Endometrial microvascular endothelial cells (primary cell): Measurements from ENCODE around the gene TRAF2. TPM values are rescaled to one million over a fixed set of nuclear protein-coding genes. Genes with fewer than 3 reads are reported as not detected.

ENCODE experiments used
- in situ Hi-C: cut with HindIII; loops from 2 replicates; pipeline ENCODE4 v1.10.0; 2017; ENCODE audit warnings: low sequenced_read_pairs, low pct_unique_long_range_greater_than_20kb; ENCODE audit errors: inconsistent ontology term
- total RNA-seq: library from RNA; depleted of rRNA; stranded (reverse); fragments of >200 nt; gene quantifications from one replicate; pipeline ENCODE4 v1.2.3, GENCODE V29; 2015; ENCODE audit errors: inconsistent ontology term

Gene TRAF2
- total RNA-seq, 1 donor from 2014 or later, result 16.7 TPM

GRCh38 chr9:136942881-136943230, 56.5 kb downstream of the TRAF2 start:
- in situ Hi-C loops, result loop anchor here (25.0 kb wide), 1 partner anchor 219 kb away; the partner anchor contains the start of genes LRRC26 and TMEM210

DNA sequence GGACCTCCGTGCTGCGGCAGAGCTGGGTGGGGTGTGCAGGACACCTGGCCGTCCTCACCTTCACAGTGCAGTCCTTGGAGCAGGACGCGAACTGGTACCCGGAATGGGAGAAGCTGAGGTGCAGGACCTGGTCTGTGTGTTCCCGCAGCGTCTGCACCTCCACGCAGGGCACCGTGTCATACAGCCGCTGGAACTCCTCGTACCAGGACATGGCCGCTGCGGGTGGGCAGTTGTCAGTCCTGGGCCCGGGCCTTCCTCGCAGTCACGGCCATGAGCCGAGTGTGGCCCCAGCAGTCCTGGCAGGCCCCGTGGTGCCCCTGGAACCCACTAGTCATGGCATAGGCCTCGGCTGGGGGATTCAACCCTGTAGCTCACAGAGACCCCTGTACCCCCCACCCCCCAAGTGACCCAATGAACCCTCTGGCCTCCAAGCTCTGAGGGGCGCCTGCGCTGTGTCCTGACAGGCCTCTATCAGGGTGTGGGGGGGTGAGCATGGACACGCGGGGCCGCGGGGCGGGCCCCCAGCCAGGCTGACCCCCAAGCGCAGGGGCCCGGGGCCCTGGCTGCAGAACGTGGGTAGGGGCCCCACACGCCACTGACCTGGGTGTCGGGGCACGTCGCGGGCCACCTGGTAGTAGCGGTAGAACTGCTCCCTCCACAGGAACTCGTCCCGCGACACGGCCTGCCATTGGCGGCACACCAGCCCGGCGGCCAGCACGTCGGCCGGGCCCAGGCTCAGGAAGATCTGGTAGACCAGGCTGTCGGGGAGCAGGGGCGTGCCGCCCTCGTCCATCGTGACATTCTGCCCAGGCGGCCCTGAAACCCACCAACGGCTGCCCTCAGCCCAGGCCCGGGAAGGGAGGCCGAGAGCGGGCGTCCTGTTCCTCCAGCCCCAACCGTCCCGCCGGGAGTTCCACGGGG, 57.2 kb downstream of the TRAF2 start:
- in situ Hi-C loops, result loop anchor here (25.0 kb wide), 1 partner anchor 219 kb away; the partner anchor contains the start of genes LRRC26 and TMEM210

- in situ Hi-C loops, result loop anchor here (25.0 kb wide), 1 partner anchor 218 kb away; the partner anchor contains the start of genes LRRC26 and TMEM210
Observed at GRCh38 chr9:136944212-136944518, 57.8 kb downstream of the TRAF2 start.

- in situ Hi-C loops, result loop anchor here (25.0 kb wide), 1 partner anchor 218 kb away; the partner anchor contains the start of genes LRRC26 and TMEM210
Observed at GRCh38 chr9:136944519-136945332, 58.4 kb downstream of the TRAF2 start, which contains the start of the genes C8G and FBXW5. Gene C8G, plus strand, starts transcription at chr9:136945243. Its CDS starts 78 bp downstream, at chr9:136945321. Gene FBXW5, minus strand, starts transcription at chr9:136944738. Its CDS starts 655 bp downstream, at chr9:136944083.

DNA sequence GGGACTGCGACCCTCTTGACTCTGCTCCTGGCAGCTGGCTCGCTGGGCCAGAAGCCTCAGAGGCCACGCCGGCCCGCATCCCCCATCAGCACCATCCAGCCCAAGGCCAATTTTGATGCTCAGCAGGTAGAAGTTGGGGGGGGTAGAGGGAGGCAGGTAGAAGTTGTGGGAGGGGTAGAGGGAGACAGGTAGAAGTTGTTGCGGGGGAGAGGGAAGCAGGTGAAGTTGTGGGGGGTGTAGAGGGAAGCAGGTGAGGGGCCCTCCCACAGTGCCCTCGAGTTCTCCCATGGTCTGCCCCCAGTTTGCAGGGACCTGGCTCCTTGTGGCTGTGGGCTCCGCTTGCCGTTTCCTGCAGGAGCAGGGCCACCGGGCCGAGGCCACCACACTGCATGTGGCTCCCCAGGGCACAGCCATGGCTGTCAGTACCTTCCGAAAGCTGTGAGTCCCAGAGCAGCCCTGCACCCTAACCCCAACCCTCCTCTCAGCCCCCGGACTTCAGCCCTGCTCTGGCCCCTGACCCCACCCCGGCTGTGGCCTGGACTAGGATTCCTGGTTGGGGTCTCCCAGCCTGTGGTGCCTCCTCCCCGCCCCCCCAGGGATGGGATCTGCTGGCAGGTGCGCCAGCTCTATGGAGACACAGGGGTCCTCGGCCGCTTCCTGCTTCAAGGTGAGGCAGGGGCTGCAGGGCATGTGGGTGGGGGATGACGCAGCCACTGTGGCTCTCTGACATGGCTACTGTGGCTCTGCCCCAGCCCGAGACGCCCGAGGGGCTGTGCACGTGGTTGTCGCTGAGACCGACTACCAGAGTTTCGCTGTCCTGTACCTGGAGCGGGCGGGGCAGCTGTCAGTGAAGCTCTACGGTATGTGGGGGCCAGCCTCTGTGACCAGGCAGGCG, 59.3 kb downstream of the TRAF2 start:
- in situ Hi-C loops, result loop anchor here (25.0 kb wide), 1 partner anchor 217 kb away; the partner anchor contains the start of genes LRRC26 and TMEM210

GRCh38 chr9:136946228-136947027, 60.1 kb downstream of the TRAF2 start:
- in situ Hi-C loops, result loop anchor here (25.0 kb wide), 1 partner anchor 216 kb away; the partner anchor contains the start of genes LRRC26 and TMEM210

DNA sequence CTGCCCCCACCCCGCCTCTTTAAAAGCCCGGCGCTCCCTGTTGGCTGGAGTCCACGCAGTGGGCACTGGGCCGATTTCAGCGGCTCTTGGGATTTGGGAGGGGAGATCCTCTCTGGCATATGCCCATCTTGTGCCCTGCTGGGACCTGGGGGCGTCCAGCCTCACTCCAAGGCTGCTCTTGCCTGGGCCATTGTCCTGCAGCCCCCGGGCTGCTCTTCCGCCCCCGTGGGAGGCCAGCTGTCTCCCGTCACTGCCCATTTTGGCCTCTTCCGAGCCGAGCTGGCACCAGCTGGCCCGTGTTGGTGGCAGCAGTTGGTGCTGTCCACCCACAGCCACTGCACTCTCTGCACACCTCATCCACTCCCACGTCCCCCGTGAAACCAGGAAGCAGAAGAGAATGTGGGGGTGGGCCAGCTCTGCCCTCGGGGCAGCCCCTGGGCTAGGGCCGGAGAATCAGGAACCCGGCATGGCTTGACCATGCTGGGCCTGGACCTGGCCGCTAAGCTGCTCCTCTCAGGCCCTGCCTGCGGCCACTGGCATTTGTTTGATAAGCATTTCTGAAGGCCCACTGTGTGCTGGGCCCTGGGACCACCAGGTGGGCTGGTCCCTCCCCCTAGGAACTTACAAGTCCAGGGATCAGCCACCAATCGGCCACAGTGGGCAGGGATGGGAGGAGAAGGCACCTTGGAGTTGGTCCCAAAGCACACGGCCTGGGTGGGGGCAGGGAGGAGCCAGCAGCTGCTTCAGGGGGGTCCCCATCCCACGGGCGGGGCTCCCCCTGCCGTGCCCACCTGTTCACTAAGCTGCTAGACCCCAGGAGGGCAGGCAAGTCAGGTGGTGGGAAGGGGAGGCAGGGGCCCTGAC, 60.9 kb downstream of the TRAF2 start:
- in situ Hi-C loops, result loop anchor here (25.0 kb wide), 1 partner anchor 215 kb away; the partner anchor contains the start of genes LRRC26 and TMEM210

GRCh38 chr9:136947955-136948510, 61.7 kb downstream of the TRAF2 start:
- in situ Hi-C loops, result loop anchor here (25.0 kb wide), 1 partner anchor 214 kb away; the partner anchor contains the start of genes LRRC26 and TMEM210

- in situ Hi-C loops, result loop anchor here (25.0 kb wide), 1 partner anchor 213 kb away; the partner anchor contains the start of genes LRRC26 and TMEM210
Observed at GRCh38 chr9:136949239-136949816, 63.0 kb downstream of the TRAF2 start.

DNA sequence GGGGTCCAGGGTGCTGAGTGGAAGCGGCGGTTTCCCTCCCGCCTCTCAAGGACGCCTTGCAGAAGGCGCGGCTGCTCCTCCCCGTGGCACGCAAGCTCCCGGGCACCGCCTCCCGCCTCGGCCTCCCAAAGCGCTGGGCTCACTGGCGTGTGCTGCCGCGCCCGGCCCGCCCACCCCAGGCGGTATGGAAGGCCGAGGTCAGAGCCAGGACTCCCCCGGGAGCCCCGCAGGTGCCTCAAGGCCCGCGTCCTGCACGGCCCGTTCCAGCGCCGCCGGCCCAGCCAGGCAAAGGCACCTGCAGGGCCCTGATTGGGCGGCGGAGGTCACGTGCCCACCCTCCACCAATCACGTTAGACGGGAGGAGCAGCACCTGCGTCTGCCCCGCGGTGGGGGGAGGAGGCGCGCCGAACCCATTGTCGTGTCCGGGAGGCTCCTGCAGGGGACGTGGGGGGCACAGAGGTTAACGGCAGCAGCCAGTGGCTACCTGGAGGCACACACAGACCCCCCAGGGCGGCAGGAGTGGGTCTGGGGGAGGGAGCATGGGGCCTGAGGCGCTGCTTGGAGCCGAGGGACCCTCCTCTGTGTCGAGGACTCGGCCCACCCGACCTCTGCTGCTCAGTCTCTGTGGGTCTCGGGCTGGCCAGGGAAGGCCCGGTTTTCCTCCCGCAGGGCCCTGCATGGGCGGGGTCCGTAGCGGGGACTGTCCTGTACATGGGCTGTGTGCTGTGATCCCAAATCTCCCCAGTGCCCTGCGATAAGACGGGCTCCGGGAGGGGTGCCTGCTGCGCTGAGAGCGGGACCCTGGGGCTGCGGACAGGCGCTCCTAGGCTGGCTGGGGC, 63.7 kb downstream of the TRAF2 start:
- in situ Hi-C loops, result loop anchor here (25.0 kb wide), 1 partner anchor 212 kb away; the partner anchor contains the start of genes LRRC26 and TMEM210

DNA sequence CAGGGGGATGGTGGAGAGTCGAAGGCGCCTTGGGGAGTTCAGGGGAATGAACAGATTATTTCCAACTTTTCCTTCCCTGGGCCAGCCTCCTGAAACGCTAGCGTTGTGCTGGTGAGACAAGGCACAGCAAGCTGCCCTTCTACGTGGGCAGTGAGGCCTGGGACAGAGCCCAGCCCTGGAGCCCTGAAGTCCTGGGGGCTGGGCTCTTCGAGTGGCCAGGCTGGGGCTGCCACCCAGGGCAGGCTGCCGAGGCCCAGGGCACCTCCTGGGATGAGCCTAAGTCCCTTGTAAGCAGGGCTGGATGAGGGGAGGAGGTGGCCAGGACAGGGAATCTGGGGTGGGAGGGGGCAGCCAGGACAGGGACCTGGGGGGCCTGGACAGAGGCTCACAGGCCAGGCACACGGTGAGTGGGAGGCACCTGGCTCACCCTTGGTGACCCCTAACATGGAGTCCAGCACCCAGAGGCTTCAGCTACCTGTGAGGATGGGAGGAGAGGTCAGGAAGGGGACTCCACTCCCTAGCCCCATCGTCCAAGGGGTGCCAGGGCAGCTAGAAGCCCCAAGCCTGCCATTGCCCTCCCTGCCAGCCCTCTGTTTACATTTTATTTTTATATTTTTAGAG, 64.5 kb downstream of the TRAF2 start:
- in situ Hi-C loops, result no loop called here

GRCh38 chr9:136951541-136952320, 65.4 kb downstream of the TRAF2 start, which contains the start of gene LCN12:
Gene LCN12, plus strand, starts transcription at chr9:136952273. Its CDS starts 55 bp downstream, at chr9:136952328.
- in situ Hi-C loops, result no loop called here

DNA sequence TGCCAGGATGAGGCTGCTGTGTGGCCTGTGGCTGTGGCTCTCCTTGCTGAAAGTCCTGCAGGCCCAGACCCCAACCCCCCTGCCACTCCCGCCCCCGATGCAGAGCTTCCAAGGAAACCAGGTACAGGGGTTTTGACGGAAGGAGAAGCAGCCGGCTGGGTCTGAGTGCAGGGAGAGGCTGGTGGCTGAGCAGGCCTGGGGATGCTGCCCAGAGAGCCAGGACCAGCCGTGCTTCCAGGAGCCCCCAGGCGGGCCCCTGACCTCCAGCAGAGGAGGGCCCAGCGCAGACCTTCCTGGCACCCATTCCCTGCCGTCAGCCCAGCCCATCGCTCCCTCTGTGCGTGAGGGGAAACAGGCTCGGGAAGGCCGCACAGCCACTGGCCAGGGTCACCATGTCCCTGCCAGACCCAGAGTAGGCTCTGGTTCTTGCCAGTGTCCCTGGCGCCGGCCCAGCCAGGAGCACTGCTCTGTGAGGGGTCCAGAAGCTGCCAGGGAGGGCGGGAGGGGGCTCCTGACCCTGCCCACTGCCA, 66.1 kb downstream of the TRAF2 start:
- in situ Hi-C loops, result no loop called here
